HG02588 (cell line): ENCODE measurements around the gene EIF4A2.
"Not testable (repeated sequence)": the region's sequence is repeated elsewhere in the genome, so short reads cannot be mapped to it uniquely, and the experiment has no call there.

Source experiments
- ATAC-seq: cut with Tn5 transposase; IDR thresholded peaks from one replicate; pipeline ENCODE4 v1.9.1; 2021; ENCODE audit warnings: mild to moderate bottlenecking, moderate library complexity; ENCODE audit not compliant: unreplicated experiment

EIF4A2 gene

DNA sequence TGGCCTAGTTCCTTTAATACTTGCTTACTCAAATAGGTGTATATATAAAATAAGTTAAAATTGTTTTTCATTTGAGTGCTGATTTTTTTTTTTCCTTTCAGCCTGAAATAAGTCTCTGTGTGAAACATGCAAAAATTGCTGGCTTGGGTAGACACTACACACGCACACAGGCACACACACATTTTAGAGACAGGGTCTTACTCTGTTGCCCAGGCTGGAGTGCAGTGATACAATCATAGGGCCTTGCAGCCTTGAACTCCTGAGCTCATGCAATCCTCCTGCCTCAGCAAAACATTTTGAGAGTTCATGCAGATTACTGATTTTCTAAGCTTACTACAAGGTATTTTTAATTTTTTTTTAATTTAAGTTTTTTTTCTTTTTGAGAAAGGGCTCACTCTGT, 35.6 kb downstream of the EIF4A2 start:
- ATAC-seq = no peak

DNA sequence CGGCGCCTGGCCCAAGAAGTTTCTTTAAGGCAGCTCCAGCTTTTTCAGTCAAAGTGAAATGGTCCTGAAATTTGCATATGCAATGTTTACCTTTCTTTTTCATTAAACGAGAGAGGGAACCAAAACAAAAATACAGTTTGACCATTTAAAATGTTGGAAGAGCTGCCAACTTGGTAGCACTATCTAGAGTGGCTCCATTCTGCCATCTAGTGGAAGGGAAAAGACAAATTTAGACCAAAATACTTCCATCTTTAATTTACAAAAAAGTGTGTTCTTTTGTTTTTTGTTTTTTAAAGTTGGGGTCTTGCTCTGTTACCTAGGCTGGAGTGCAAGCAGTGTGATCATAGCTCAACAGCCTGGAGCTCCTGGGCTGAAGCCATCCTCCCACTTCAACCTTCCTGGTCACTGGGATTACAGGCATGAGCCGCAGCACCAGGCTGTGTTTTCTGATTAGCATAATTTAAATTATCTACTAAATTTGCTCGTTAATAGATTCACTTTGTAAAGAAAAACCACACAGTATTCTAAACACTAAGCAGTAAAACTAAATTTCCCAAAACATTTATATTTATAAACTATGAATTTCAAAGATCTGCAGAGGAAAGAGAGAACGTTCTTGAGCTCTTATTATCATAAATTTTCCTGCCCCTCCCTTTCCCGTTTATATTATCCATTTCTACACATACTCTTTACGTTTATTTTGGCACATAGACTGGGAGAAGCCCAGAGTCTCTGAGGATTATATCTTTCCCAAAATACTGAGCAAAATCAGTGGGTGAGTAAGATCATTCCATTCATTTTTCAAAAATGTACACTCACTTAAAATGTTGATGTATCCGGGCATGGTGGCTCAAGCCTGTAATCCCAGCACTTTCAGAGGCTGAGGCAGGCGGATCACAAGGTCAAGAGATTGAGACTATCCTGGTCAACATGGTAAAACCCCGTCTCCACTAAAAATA, 38.3 kb downstream of the EIF4A2 start:
- no peak for ATAC-seq

DNA sequence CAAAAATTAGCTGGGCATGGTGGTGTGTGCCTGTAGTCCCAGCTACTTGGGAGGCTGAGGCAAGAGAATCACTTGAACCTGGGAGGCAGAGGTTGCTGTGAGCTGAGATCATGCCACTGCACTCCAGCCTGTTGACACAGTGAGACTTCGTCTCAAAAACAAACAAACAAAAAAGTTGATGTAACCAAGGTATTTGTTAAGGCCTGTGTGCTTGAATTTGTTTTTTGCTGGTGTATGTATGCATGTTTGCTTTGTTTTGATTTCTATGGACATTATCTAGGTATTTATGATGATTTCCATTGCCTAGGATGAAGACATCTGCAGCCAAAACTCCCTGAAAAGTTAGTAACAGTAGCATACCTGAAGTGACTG, 39.0 kb downstream of the EIF4A2 start:
- ATAC-seq = not testable (repeated sequence)

DNA sequence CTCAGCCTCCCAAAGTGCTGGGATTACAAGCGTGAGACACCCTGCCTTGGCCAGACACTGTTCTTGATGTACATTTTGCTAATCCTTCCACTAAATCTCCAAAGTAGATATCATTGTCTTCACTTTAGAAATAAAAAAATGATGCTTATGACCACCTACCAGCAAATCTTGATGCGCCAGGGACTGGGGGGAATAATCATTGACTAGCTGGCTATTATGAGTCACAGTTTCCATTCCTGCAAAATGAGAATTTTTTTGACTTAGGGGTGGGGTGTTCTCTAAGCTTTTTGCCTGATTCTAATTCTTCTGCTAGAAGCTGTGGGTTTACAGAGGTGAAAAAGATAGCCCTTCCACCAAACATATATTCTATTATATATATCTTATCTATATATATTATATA, 40.0 kb downstream of the EIF4A2 start:
- ATAC-seq = no peak

DNA sequence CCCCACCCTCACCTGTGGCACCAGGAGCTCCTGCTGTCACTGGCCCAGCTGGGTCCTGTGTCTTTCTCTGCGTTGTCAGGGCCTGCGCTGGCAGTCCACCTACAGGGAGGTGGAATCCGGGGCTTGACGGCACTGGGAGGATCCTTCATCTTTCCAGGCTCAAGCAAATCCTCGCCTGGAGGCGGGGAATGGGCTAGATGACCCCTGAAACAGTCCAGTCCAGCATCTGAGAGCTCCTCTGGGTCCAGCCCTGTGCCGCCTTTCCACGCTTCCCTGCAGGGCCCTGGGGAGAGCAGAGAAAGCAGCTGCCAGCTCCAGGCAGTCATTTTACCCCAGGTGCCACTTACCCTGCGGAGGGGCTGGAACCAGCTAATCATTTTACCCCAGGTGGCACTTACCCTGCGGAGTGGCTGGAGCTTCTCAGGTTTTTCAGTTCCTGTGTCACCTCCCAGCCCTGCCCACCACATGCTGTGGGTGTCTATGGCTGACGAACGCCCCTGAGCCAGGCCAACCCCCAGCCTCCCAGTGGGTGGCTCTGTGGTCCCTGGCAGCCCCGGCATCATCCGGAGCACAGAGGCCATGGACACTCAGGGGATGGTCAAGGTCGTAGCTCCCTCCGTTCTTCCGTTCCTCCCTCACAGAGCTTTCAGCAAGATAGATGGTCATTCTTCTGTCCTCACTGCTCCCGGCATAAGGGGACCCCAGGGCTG, 41.2 kb downstream of the EIF4A2 start:
- no peak for ATAC-seq

DNA sequence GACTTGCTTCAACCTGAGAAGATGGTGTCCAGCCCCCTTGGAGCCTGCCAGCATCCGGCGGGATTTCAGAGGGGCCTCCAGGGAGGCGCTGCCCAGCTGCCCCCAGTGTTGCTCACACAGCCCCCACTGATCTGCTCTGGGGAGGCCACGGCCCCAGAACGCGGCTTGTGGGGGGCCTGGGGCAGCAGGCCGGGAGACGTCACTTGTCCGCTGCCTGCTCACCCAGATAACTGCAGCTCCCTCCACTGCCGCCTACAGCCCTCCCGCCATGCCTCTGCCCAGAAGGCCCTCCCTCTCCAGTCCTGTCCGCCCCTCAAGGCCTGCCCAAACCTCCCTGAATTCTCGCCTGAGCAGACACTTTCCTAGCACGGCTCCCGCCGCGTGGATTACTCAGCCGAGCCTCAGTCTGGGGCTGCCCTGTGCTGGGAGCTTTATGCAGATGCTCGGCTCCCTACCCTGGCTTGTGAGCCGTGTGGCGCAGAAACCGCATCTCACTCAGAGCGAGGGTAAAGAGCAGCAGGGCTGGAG, 42.0 kb downstream of the EIF4A2 start:
- ATAC-seq = no peak

DNA sequence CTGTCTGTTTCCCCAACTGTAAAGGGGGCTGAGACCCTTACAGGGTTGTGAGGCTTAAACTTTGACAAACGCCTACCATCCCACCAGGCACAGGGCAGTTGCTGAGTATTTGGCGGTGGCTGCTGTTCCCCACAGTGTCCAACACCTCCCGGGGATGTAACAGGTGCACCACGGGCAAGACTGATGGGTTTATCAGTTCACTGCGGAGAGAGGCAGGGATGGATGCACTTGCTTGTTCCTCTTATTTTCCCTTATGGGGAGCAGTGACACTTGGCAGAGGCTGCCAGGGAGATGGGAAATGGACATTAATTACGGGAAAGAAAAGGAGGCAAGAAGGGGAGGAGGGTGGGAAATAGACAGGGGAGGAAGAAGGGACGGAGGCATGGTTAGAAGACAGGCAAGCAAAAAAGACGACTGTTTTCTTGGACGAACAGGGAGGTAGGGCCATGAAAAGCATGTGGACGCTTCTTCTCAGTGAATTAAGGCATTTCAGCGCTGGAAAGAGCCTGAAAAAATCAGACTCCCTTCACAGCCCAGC, 42.6 kb downstream of the EIF4A2 start:
- no peak for ATAC-seq

DNA sequence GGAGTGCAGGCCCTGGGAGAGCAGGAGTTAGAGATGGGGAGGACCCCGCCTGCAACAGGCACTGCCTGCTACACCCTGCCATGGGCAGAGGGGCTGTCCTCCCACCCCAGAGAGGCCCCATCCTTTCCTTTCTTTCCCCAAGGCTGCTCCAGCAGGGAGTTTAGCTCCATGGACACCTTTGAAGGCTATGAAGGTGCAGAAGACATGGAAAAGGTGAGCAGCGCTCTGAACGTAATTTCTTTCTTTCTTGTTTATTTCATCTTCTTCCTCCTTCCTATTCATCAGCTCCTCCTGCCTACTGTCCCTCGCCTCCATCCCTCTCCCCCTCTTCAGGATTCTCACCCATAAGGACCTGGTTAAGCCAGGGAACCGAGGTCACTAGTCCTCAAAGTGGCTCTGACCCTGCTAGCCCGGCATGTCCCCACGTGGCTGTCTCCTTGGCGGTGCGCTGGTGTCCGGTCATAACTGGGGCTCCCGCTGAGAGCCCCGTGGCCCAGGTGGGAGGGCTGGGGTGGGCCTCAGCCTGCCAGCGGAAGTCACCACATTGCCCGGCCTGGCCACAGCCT, 43.1 kb downstream of the EIF4A2 start:
- no peak for ATAC-seq

DNA sequence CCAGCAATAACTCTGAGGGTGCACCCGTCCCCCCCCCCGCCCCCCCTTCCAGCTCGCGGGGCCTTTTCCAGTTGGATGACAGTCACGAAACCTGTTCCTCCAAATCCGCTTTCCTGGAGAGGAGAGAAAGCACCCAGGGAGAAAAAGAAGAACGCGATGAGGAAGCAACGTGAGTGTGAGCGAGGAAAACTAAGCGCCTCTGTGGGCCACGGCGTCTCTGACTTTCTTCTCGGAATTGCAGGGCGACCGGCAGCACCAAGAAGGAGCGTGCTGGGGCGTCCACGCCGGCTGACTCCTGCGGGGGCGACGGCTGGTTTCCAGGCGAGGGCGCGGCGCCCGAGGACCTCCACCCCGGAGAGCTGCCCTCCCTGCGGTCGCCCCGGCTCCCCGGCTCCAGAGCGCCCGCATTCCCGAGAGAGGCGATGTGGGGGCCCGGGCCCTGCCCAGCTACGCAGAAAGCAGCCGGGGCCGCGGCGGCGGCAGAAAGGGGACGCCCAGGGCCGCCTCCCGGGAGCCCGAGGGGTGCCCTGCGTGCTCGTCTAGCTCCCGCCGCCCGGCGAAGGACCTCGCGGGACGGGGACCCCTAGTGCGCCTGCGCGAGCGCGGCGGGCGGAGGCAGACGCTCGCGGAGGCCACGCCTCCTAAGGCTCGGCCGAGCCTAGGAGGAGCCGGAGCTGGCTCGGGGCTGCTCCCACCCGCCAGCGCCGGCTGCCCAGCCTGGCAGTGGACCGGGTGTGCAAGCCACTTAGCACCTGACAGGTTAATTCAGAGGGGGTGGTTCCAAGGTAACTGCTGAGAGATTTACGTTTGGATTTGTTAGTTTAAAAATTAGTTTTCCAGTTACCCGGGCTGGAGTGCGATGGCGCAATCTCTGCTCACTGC, 43.8 kb downstream of the EIF4A2 start:
- ATAC-seq = peak; percentile 87

DNA sequence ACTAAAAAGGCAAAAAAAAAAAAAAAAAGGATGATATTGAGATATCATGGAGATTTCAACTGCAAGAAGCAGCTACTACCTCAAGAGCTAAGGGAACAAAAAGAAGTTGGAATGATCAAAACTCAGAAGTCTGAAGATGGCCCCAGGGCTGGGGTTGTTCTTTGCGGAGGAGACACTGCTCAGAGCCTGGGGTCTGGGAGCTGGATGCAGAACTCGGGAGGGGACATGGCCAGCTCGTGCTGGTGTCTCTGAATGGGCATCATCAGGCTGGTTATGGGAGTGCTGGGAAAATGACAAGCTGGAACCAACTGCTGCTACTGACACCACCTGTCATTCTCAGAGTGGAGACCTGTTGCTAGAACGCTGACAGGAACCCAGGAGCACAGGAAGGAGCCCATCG, 45.0 kb downstream of the EIF4A2 start:
- ATAC-seq = no peak

DNA sequence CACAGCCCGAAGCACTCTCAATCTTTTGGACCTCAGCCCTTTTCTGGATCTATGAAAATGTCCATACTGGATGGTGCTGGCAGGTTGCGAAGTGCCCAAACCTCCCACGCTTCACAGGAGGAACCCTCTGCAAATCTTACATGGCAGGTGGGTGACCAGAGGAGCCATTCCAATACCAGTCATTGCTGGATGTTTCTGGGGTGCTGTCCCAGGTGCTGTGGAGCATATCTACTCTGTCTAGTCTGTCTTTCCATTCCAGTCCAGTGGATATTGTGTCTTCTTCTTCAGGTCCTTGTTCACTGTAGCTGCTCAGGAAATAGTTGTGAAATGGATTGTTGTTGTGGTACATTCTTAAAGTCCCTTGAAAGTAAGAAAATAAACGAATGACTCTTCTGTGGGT, 48.4 kb downstream of the EIF4A2 start:
- ATAC-seq = no peak

DNA sequence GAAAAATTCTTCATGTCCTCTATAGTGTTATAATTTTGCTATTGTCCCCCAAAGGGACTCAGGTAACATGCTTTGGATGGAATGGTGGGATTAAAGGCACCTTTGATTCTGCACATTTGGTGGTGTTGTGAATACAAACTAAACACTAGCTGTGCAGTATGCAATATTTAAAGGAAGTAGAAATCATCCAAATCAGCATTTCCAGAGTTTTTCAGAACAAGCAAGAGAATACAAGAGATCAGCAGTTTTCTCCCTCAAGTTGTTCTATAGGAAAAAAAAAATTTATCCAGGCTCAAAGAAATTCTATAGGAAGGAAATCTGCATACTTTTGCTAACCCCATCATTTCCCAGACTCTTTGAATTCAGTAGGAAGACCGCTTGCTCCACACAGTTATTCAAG, 48.9 kb downstream of the EIF4A2 start:
- ATAC-seq = no peak
